Endothelial cell of umbilical vein (primary cell): ENCODE results near the gene FOXP1. TPM values are rescaled to one million over a fixed set of nuclear protein-coding genes. Genes with fewer than 3 reads are reported as not detected.

Source experiments
- BruUV-seq: library from RNA; stranded (reverse); fragments of 400-500 nt; replicated peaks from 2 replicates; lab custom pipeline; 2021; lab: Mats Ljungman, UMichigan
- CTCF ChIA-PET: fragments of 300-600, 350-600 bp; sonication (Branson Sonifier 250); formaldehyde crosslinking; loops from one replicate; lab custom pipeline; 2021; ENCODE audit warnings: antibody characterized with exemption, inconsistent platforms; lab: Charles Lee
- POLR2A ChIA-PET: fragments of 300-600, 350-600 bp; sonication (Branson Sonifier 250); formaldehyde crosslinking; loops from one replicate; lab custom pipeline; 2021; ENCODE audit warnings: antibody characterized with exemption, inconsistent platforms; lab: Charles Lee
- DNase-seq: peaks from one replicate; pipeline ENCODE4 v3.0.0-alpha.2; 2011; ENCODE audit warnings: low read depth, low spot score
- FAIRE-seq: peaks from 2 replicates; lab custom pipeline; 2011; peaks lifted over from hg19 to GRCh38; lab: Jason Lieb, UNC
- H2AFZ ChIP-seq: 2 replicates; pipeline ENCODE4 v1.6.0; 2012; ENCODE audit warnings: low read depth, low read length, control low read depth, inconsistent platforms
- H3K27ac ChIP-seq: 2 replicates; pipeline ENCODE4 v1.5.1; 2011; ENCODE audit warnings: low read depth, mild to moderate bottlenecking, control low read depth, low read length, moderate library complexity; ENCODE audit not compliant: insufficient read depth
- H3K27me3 ChIP-seq, 2 experiments: 2 replicates each; pipeline versions ENCODE4 v1.6.0 to v1.6.1; 2011; ENCODE audit warnings: low read length in 2 of 2, mixed read lengths in 1 of 2; ENCODE audit not compliant: control insufficient read depth in 2 of 2, insufficient read depth in 2 of 2
- H3K36me3 ChIP-seq, 2 experiments: 2 replicates in 1 of 2; 3 replicates in 1 of 2; pipeline ENCODE4 v1.5.1; 2011; ENCODE audit warnings: low read length in 2 of 2, mild to moderate bottlenecking in 1 of 2, moderate library complexity in 1 of 2; ENCODE audit not compliant: control insufficient read depth in 2 of 2, insufficient read depth in 2 of 2; ENCODE audit errors: extremely low read depth in 1 of 2
- H3K4me1 ChIP-seq: 3 replicates; pipeline ENCODE4 v1.5.1; 2011; ENCODE audit warnings: mild to moderate bottlenecking, low read length; ENCODE audit not compliant: control insufficient read depth, insufficient read depth; ENCODE audit errors: extremely low read depth
- H3K4me2 ChIP-seq: 2 replicates; pipeline ENCODE4 v1.6.1; 2011; ENCODE audit warnings: low read length, control low read depth, mixed read lengths; ENCODE audit not compliant: insufficient read depth
- H3K4me3 ChIP-seq, 3 experiments: fragments of 200-600 bp in 1 of 3; sonication (generic), shearing (Covaris generic) in 1 of 3; replicated peaks in 1 of 3; 2 replicates each; pipeline ENCODE4 v1.5.1; 2011 to 2016; ENCODE audit warnings: control low read depth in 3 of 3, low read length in 3 of 3, mild to moderate bottlenecking in 2 of 3, inconsistent platforms in 1 of 3, low read depth in 1 of 3, moderate library complexity in 1 of 3; ENCODE audit not compliant: insufficient read depth in 1 of 3
- H3K79me2 ChIP-seq: 2 replicates; pipeline ENCODE4 v1.6.0; 2012; ENCODE audit warnings: low read length, inconsistent platforms; ENCODE audit not compliant: control insufficient read depth, insufficient read depth
- H3K9ac ChIP-seq: replicated peaks from 2 replicates; pipeline ENCODE3; 2011; ENCODE audit warnings: low read length, control low read depth; ENCODE audit not compliant: insufficient read depth; ENCODE audit errors: extremely low read depth
- H3K9me1 ChIP-seq: replicated peaks from 3 replicates; pipeline ENCODE4 v1.6.0; 2011; ENCODE audit warnings: mild to moderate bottlenecking, low read length; ENCODE audit not compliant: control insufficient read depth, insufficient read depth; ENCODE audit errors: extremely low read depth
- H3K9me3 ChIP-seq: replicated peaks from 2 replicates; pipeline ENCODE4 v1.5.1; 2012; ENCODE audit warnings: low read length, inconsistent platforms; ENCODE audit not compliant: control insufficient read depth, insufficient read depth
- H4K20me1 ChIP-seq: replicated peaks from 2 replicates; pipeline ENCODE3; 2011; ENCODE audit warnings: mild to moderate bottlenecking, low read length; ENCODE audit not compliant: control insufficient read depth, insufficient read depth; ENCODE audit errors: extremely low read depth
- EZH2 ChIP-seq: IDR thresholded peaks from 2 replicates; pipeline ENCODE4 v1.6.1; 2012; ENCODE audit warnings: borderline replicate concordance, low read depth, mild to moderate bottlenecking, moderate library complexity, low read length, inconsistent platforms; ENCODE audit not compliant: severe bottlenecking
- FOS ChIP-seq: IDR thresholded peaks from 2 replicates; pipeline ENCODE4 v1.6.1; 2011; ENCODE audit warnings: mild to moderate bottlenecking, low read length, moderate library complexity, borderline replicate concordance; ENCODE audit not compliant: insufficient read depth
- GATA2 ChIP-seq: IDR thresholded peaks from 2 replicates; pipeline ENCODE4 v1.7.0; 2011; ENCODE audit warnings: low read depth, mild to moderate bottlenecking, moderate library complexity, mixed read lengths, low read length; ENCODE audit not compliant: insufficient read length, insufficient read depth
- JUN ChIP-seq: IDR thresholded peaks from 2 replicates; pipeline ENCODE4 v1.6.1; 2011; ENCODE audit warnings: borderline replicate concordance, low read depth; ENCODE audit not compliant: insufficient read length, insufficient read depth
- MYC ChIP-seq: IDR thresholded peaks from one replicate; pipeline ENCODE4 v1.6.1; 2011; ENCODE audit warnings: mild to moderate bottlenecking, low read depth, low read length
- POLR2A ChIP-seq: IDR thresholded peaks from 2 replicates; pipeline ENCODE4 v1.6.1; 2012; ENCODE audit warnings: low read depth, mild to moderate bottlenecking, control low read depth, low read length
- POLR2AphosphoS5 ChIP-seq: IDR thresholded peaks from 2 replicates; pipeline ENCODE4 v1.6.1; 2012; ENCODE audit warnings: low read depth, mild to moderate bottlenecking, control low read depth, low read length, moderate library complexity; ENCODE audit not compliant: insufficient read depth
- dilution Hi-C: fragments of 300-500 bp; cut with MboI; formaldehyde crosslinking; loops from one replicate; pipeline ENCODE4 v1.15.0; 2019; ENCODE audit warnings: low sequenced_read_pairs; ENCODE audit not compliant: extremely low pct_ligation_motif_present
- intact Hi-C: fragments of 100-400 bp; cut with micrococcal nuclease; formaldehyde crosslinking; loops from one replicate; pipeline ENCODE4 v1.10.0; 2022
- polyA plus RNA-seq, 4 experiments: library from polyadenylated mRNA; depleted of rRNA in 3 of 4; stranded (reverse) in 3 of 4; unstranded in 1 of 4; fragments of >200 nt; gene quantifications; 2 replicates each; pipeline versions ENCODE4 v1.2.1 to v1.2.3, GENCODE V29; 2011 to 2012; ENCODE audit warnings: missing spikeins in 1 of 4
- total RNA-seq: library from RNA; stranded (reverse); gene quantifications from 2 replicates; pipeline ENCODE4 v1.2.3, GENCODE V29; 2021
- TF ChIP-seq, protein P1 (sequence below): IDR thresholded peaks from 2 replicates; pipeline ENCODE4 v1.6.1; 2011; ENCODE audit not compliant: insufficient read depth, insufficient read length
- TF ChIP-seq, protein P2 (sequence below), 2 donors: IDR thresholded peaks; 1 replicate in 1 of 2; 2 replicates in 1 of 2; pipeline ENCODE4 v1.5.1; 2011; ENCODE audit warnings: low read length in 2 of 2, mild to moderate bottlenecking in 2 of 2, moderate library complexity in 2 of 2, control low read depth in 1 of 2, inconsistent platforms in 1 of 2, low read depth in 1 of 2; ENCODE audit not compliant: insufficient read depth in 1 of 2; ENCODE audit errors: extremely low read depth in 1 of 2

Gene FOXP1
- total and polyA plus RNA-seq, 2 donors (not counting 3 experiments of a cell fraction or from before 2014, with no cell fraction given): 41.0 to 107 TPM

- FAIRE-seq (no peak), DNase-seq (peak; percentile 72)
- peaks cover 42% of the 10 kb centered on the region for H3K4me1 ChIP-seq
- peaks cover 14% of the 10 kb centered on the region for H3K79me2 ChIP-seq
- ChIA-PET CTCF (interaction anchor here (0.9 to 1.6 kb wide), 5 partner anchors 42 to 183 kb away, joined by 3 to 4 read pairs (median 4); no protein-coding TSS in a partner anchor), POLR2A (interaction anchor here (0.6 to 0.7 kb wide), 3 partner anchors 19 to 227 kb away, joined by 4 read pairs; no protein-coding TSS in a partner anchor)
- no peak overlapping the region for H2AFZ ChIP-seq
- intact Hi-C loops: loop anchor here (1.0 to 5.0 kb wide), 4 partner anchors 43 to 353 kb away; no protein-coding TSS in a partner anchor
- H3K4me3 ChIP-seq: peak overlapping the region in 1 of 3 experiments; percentile 6
- H4K20me1 ChIP-seq: no peaks in the 10 kb centered on the region
- H3K36me3 ChIP-seq: no peaks in the 10 kb centered on the region
- H3K4me2 ChIP-seq: peak overlapping the region; percentile 95
- TF ChIP-seq GATA2: peak; percentile 79
- no peak for TF ChIP-seq POLR2A
- peak; percentile 3 for TF ChIP-seq JUN
- peak; percentile 33 for TF ChIP-seq FOS
- peak overlapping the region; percentile 88 for H3K9ac ChIP-seq
- no TSS peak for BruUV-seq
- H3K9me3 ChIP-seq: no peaks in the 10 kb centered on the region
- dilution Hi-C loops: no loop called here
- no peaks in the 10 kb centered on the region for H3K27me3 ChIP-seq
- no peaks in the 10 kb centered on the region for H3K9me1 ChIP-seq
- H3K27ac ChIP-seq: peak overlapping the region; percentile 78
These were observed 3.6 kb downstream of the FOXP1 start for GRCh38 chr3:71579935-71580406.

GRCh38 chr3:71579326-71579934 is 4.1 kb downstream of the FOXP1 start:
- dilution Hi-C loops (no loop called here), intact Hi-C loops (no loop called here)
- H3K9me1 ChIP-seq: no peaks in the 10 kb centered on the region
- H3K27ac ChIP-seq: peak overlapping the region; percentile 10
- peak overlapping the region in 1 of 3 experiments; percentile 6 for H3K4me3 ChIP-seq
- H3K9ac ChIP-seq: peak overlapping the region; percentile 21
- no peak for TF ChIP-seq JUN
- TF ChIP-seq MYC: no peak
- no peak for TF ChIP-seq POLR2A
- no peak for TF ChIP-seq EZH2
- TF ChIP-seq POLR2AphosphoS5: no peak
- TF ChIP-seq GATA2: no peak
- TF ChIP-seq, protein P1, sequence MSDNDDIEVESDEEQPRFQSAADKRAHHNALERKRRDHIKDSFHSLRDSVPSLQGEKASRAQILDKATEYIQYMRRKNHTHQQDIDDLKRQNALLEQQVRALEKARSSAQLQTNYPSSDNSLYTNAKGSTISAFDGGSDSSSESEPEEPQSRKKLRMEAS: no peak
- no peak for TF ChIP-seq FOS
- TF ChIP-seq, protein P2, sequence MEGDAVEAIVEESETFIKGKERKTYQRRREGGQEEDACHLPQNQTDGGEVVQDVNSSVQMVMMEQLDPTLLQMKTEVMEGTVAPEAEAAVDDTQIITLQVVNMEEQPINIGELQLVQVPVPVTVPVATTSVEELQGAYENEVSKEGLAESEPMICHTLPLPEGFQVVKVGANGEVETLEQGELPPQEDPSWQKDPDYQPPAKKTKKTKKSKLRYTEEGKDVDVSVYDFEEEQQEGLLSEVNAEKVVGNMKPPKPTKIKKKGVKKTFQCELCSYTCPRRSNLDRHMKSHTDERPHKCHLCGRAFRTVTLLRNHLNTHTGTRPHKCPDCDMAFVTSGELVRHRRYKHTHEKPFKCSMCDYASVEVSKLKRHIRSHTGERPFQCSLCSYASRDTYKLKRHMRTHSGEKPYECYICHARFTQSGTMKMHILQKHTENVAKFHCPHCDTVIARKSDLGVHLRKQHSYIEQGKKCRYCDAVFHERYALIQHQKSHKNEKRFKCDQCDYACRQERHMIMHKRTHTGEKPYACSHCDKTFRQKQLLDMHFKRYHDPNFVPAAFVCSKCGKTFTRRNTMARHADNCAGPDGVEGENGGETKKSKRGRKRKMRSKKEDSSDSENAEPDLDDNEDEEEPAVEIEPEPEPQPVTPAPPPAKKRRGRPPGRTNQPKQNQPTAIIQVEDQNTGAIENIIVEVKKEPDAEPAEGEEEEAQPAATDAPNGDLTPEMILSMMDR (IDR thresholded peaks at IDR 0.05; ENCODE audit: extremely low read depth in 1 of 2, insufficient read depth in 1 of 2, low read depth in 1 of 2, low read length in 2 of 2): no peak
- BruUV-seq: no TSS peak
- DNase-seq (no peak), FAIRE-seq (no peak)
- H4K20me1 ChIP-seq: no peaks in the 10 kb centered on the region
- no peaks in the 10 kb centered on the region for H3K36me3 ChIP-seq
- ChIA-PET POLR2A (interaction anchor here (0.6 kb wide), 1 partner anchor 121 kb away, joined by 4 read pairs; no protein-coding TSS in a partner anchor), CTCF (interaction anchor here (0.5 to 1.6 kb wide), 5 partner anchors 42 to 182 kb away, joined by 3 to 4 read pairs (median 4); no protein-coding TSS in a partner anchor)
- peaks cover 14% of the 10 kb centered on the region for H3K79me2 ChIP-seq
- peaks cover 39% of the 10 kb centered on the region for H3K4me1 ChIP-seq
- no peaks in the 10 kb centered on the region for H3K9me3 ChIP-seq
- H3K4me2 ChIP-seq: peak overlapping the region; percentile 95
- H3K27me3 ChIP-seq: no peaks in the 10 kb centered on the region
- no peak overlapping the region for H2AFZ ChIP-seq
